HepG2 (cell line): ENCODE measurements around the gene MPV17L2. TPM values are rescaled to one million over a fixed set of nuclear protein-coding genes. Genes with fewer than 3 reads are reported as not detected.

Experiments
- ATAC-seq: fragments of 200-7000 bp; cut with Tn5 transposase; 3 replicates; pipeline ENCODE4 v1.9.1; 2020; ENCODE audit warnings: mild to moderate bottlenecking, moderate library complexity
- BruUV-seq: library from RNA; stranded (reverse); fragments of 400-500 nt; replicated peaks from 2 replicates; lab custom pipeline; 2021; lab: Mats Ljungman, UMichigan
- CTCF ChIA-PET: fragments of 300-600 bp; formaldehyde crosslinking; extraction: SDS; loops from one replicate; lab custom pipeline; 2021; ENCODE audit warnings: low total read pairs, inconsistent platforms, low intra/inter-chr PET ratio; lab: Yijun Ruan, JAX
- POLR2A ChIA-PET: fragments of 350-600 bp; sonication (Branson Sonifier 250); formaldehyde crosslinking; loops from one replicate; lab custom pipeline; 2020; ENCODE audit warnings: antibody characterized with exemption, inconsistent platforms; lab: Yijun Ruan, JAX
- DNase-seq: peaks from one replicate; pipeline ENCODE4 v3.0.0-alpha.2; 2015; ENCODE audit warnings: low spot score
- FAIRE-seq: peaks from 3 replicates; lab custom pipeline; 2011; peaks lifted over from hg19 to GRCh38; lab: Jason Lieb, UNC
- H2AFZ ChIP-seq: one replicate; pipeline ENCODE4 v1.6.1; 2011; ENCODE audit warnings: low read length, inconsistent platforms
- H3K27ac ChIP-seq: fragments of 300-600 bp; 3 replicates; pipeline ENCODE4 v1.8.0; 2011; ENCODE audit warnings: mixed run types, mild to moderate bottlenecking, mixed read lengths, low read length, inconsistent platforms; ENCODE audit not compliant: insufficient read depth; ENCODE audit errors: extremely low read length
- H3K27me3 ChIP-seq, 2 experiments: fragments of 200-600 bp in 1 of 2; 2 replicates in 1 of 2; 3 replicates in 1 of 2; pipeline versions ENCODE4 v1.6.0 to v1.8.0; 2011; ENCODE audit warnings: low read length in 2 of 2, mild to moderate bottlenecking in 2 of 2, moderate library complexity in 2 of 2, inconsistent platforms in 1 of 2; ENCODE audit not compliant: insufficient read depth in 2 of 2, control insufficient read depth in 1 of 2
- H3K36me3 ChIP-seq, 2 experiments: fragments of 200-600 bp in 1 of 2; replicated peaks in 1 of 2; 2 replicates in 1 of 2; 3 replicates in 1 of 2; pipeline versions ENCODE4 v1.5.1 to v1.8.0; 2011; ENCODE audit warnings: low read length in 2 of 2, inconsistent platforms in 1 of 2; ENCODE audit not compliant: insufficient read depth in 2 of 2, control insufficient read depth in 1 of 2
- H3K4me1 ChIP-seq: 2 replicates; pipeline ENCODE4 v1.5.1; 2012; ENCODE audit warnings: low read length, inconsistent platforms; ENCODE audit not compliant: insufficient read depth
- H3K4me2 ChIP-seq: 2 replicates; pipeline ENCODE4 v1.6.0; 2011; ENCODE audit warnings: low read depth, low read length, inconsistent platforms
- H3K4me3 ChIP-seq, 3 experiments: fragments of 200-600 bp in 1 of 3; sonication (generic), shearing (Covaris generic) in 1 of 3; replicated peaks in 1 of 3; 2 replicates each; pipeline ENCODE4 v1.5.1; 2011 to 2016; ENCODE audit warnings: low read length in 3 of 3, inconsistent platforms in 2 of 3, low read depth in 2 of 3, mild to moderate bottlenecking in 2 of 3, control low read depth in 1 of 3, mixed read lengths in 1 of 3; ENCODE audit not compliant: insufficient read depth in 1 of 3
- H3K79me2 ChIP-seq: one replicate; pipeline ENCODE4 v1.6.1; 2011; ENCODE audit warnings: low read length, inconsistent platforms; ENCODE audit not compliant: insufficient read depth
- H3K9ac ChIP-seq: 2 replicates; pipeline ENCODE4 v1.6.0; 2011; ENCODE audit warnings: mild to moderate bottlenecking, low read depth, low read length, inconsistent platforms; ENCODE audit not compliant: insufficient read depth
- H3K9me3 ChIP-seq: 2 replicates; pipeline ENCODE4 v1.5.1; 2012; ENCODE audit warnings: mild to moderate bottlenecking, low read length
- H4K20me1 ChIP-seq: 2 replicates; pipeline ENCODE4 v1.6.0; 2011; ENCODE audit warnings: inconsistent platforms, mild to moderate bottlenecking, low read length, moderate library complexity; ENCODE audit not compliant: insufficient read depth
- AGO1 ChIP-seq: fragments of 200-400 bp; formaldehyde crosslinking; IDR thresholded peaks from 2 replicates; pipeline ENCODE4 v1.6.1; 2017; ENCODE audit warnings: mild to moderate bottlenecking, low read depth, low read length, moderate library complexity; ENCODE audit not compliant: poor library complexity, severe bottlenecking
- ARNTL ChIP-seq: sonication (generic); formaldehyde crosslinking; IDR thresholded peaks from 2 replicates; pipeline ENCODE4 v1.4.0; 2020; ENCODE audit warnings: mild to moderate bottlenecking, missing genetic modification reagents
- CEBPB ChIP-seq: IDR thresholded peaks from 2 replicates; pipeline ENCODE4 v1.6.1; 2011; ENCODE audit warnings: low read depth, low read length, improper control_type of control experiment, borderline replicate concordance
- EHMT2 ChIP-seq: fragments of 200-600 bp; sonication (generic); IDR thresholded peaks from 2 replicates; pipeline ENCODE4 v1.7.0; 2017; ENCODE audit warnings: antibody characterized with exemption, low read depth, low read length, borderline replicate concordance
- HDAC2 ChIP-seq: sonication (generic); formaldehyde crosslinking; IDR thresholded peaks from 2 replicates; pipeline ENCODE4 v1.4.0; 2020; ENCODE audit warnings: missing genetic modification reagents
- MAFK ChIP-seq, 2 experiments: IDR thresholded peaks in 1 of 2; conservative IDR thresholded peaks in 1 of 2; 2 replicates each; pipeline ENCODE4 v1.6.1; 2011; ENCODE audit warnings: improper control_type of control experiment in 2 of 2, low read length in 2 of 2
- RFXANK ChIP-seq: IDR thresholded peaks from 2 replicates; pipeline ENCODE4 v1.6.1; 2016
- SCMH1 ChIP-seq: sonication (generic); formaldehyde crosslinking; IDR thresholded peaks from 2 replicates; pipeline ENCODE4 v1.9.0; 2021; ENCODE audit warnings: missing genetic modification reagents, mild to moderate bottlenecking, borderline replicate concordance
- SRSF9 ChIP-seq: fragments of 200-400 bp; formaldehyde crosslinking; IDR thresholded peaks from 2 replicates; pipeline ENCODE4 v1.6.1; 2018; ENCODE audit warnings: borderline replicate concordance, mild to moderate bottlenecking, low read depth, low read length; ENCODE audit not compliant: insufficient read depth, poor library complexity, severe bottlenecking
- XRCC5 ChIP-seq: fragments of 200-400 bp; formaldehyde crosslinking; optimal IDR thresholded peaks from 2 replicates; pipeline ENCODE3; 2017; ENCODE audit warnings: mild to moderate bottlenecking, low read length
- ZGPAT ChIP-seq: IDR thresholded peaks from 2 replicates; pipeline ENCODE4 v1.6.1; 2016; ENCODE audit warnings: mild to moderate bottlenecking
- ZNF781 ChIP-seq: sonication (generic); formaldehyde crosslinking; IDR thresholded peaks from 2 replicates; pipeline ENCODE4 v1.5.1; 2020; ENCODE audit warnings: borderline replicate concordance, mild to moderate bottlenecking, missing genetic modification reagents; ENCODE audit errors: not compliant biosample characterization
- WGBS: methylation state at CpG from one replicate; pipeline ENCODE4 v1.1.6; 2017; ENCODE audit warnings: low lambda C conversion rate; 5-methylcytosine and 5-hydroxymethylcytosine counted together
- in situ Hi-C: cut with HindIII; loops from 2 replicates; pipeline ENCODE4 v1.10.0; 2017; ENCODE audit warnings: low pct_unique_long_range_greater_than_20kb; ENCODE audit not compliant: extremely low pct_ligation_motif_present
- intact Hi-C: fragments of 100-400 bp; cut with micrococcal nuclease; formaldehyde crosslinking; loops from one replicate; pipeline ENCODE4 v1.10.0; 2022; ENCODE audit not compliant: unreplicated experiment
- polyA plus RNA-seq, 8 experiments: library from polyadenylated mRNA; depleted of rRNA in 3 of 8; stranded (reverse) in 7 of 8; unstranded in 1 of 8; fragments of >200 nt; fragmentation: Illumina TruSeq in 4 of 8; extraction: Trizol in 4 of 8; gene quantifications; 2 replicates each; pipeline versions ENCODE4 v1.2.1 to v1.2.3, GENCODE V29; 2011 to 2016; ENCODE audit warnings: low read depth in 4 of 8, missing spikeins in 1 of 8, mixed read lengths in 1 of 8; ENCODE audit not compliant: insufficient read depth in 1 of 8
- total RNA-seq, 5 experiments: library from RNA; depleted of rRNA; stranded (reverse); fragments of >200 nt; fragmentation: Illumina TruSeq; extraction: Trizol; gene quantifications; 2 replicates each; pipeline ENCODE4 v1.2.3, GENCODE V29; 2016; ENCODE audit warnings: low read depth in 1 of 5
- TF ChIP-seq, protein P1 (sequence below): sonication (generic); formaldehyde crosslinking; IDR thresholded peaks from 2 replicates; pipeline ENCODE4 v1.5.0; 2020; ENCODE audit warnings: missing genetic modification reagents, mild to moderate bottlenecking, borderline replicate concordance

MPV17L2 gene
- total and polyA plus RNA-seq, 2 of the 13 experiments (the other 11 are each of a cell fraction or from before 2014, with no cell fraction given), result 13.6 to 16.7 TPM

DNA sequence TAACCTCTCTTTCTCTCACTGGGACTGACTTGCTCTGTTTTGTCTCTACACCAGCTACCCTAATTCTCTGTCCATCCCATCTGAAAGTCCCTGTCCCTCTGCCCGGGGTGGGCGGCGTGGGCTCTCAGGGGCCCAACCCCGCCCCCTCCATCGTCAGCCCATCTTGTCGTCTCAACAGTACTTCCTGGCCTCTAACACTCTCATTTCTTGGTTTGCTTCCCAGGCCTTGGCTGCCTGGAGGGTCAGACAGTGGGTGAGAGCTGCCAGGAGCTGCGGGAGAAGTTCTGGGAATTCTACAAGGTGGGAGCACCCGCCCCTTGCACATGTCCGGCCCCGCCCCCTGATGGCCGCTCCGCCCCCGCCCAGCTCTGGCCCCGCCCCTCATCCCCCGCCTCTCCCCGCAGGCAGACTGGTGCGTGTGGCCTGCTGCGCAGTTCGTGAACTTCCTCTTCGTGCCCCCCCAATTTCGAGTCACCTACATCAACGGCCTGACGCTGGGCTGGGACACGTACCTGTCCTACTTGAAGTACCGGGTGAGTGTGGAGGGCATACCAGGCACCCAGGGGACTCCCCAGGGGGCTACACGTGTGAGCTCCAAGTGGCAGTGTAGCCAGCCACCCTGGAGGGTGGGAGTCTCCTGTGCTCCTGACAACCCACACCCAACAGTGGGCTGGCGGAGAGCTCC is 1.7 kb downstream of the MPV17L2 start:
- H3K4me2 ChIP-seq, result peak overlapping the region; percentile 91; the same call in 1 of the 2 replicates
- no peak overlapping the region for H3K27ac ChIP-seq
- intact Hi-C loops (no loop called here), in situ Hi-C loops (no loop called here)
- TF ChIP-seq HDAC2 (CRISPR knock-in tag), result no peak
- TF ChIP-seq XRCC5, result no peak
- no peak for TF ChIP-seq CEBPB
- TF ChIP-seq EHMT2, result no peak
- TF ChIP-seq, protein P1, sequence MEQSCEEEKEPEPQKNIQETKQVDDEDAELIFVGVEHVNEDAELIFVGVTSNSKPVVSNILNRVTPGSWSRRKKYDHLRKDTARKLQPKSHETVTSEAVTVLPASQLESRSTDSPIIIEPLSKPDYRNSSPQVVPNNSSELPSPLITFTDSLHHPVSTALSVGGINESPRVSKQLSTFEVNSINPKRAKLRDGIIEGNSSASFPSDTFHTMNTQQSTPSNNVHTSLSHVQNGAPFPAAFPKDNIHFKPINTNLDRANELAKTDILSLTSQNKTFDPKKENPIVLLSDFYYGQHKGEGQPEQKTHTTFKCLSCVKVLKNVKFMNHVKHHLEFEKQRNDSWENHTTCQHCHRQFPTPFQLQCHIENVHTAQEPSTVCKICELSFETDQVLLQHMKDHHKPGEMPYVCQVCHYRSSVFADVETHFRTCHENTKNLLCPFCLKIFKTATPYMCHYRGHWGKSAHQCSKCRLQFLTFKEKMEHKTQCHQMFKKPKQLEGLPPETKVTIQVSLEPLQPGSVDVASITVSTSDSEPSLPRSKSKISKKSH, result no peak
- TF ChIP-seq ZNF781 (CRISPR knock-in tag), result no peak
- no peak for TF ChIP-seq SRSF9
- no peak for TF ChIP-seq ARNTL (CRISPR knock-in tag)
- TF ChIP-seq AGO1, result no peak
- no peak for TF ChIP-seq SCMH1 (CRISPR knock-in tag)
- no peak for TF ChIP-seq RFXANK (CRISPR knock-in tag)
- TF ChIP-seq MAFK (conservative IDR thresholded peaks at IDR 0.05 in 1 of 2, IDR thresholded peaks at IDR 0.05 in 1 of 2; ENCODE audit: low read length in 2 of 2), result no peak
- TF ChIP-seq ZGPAT (CRISPR knock-in tag), result no peak
- H3K79me2 ChIP-seq, result peaks cover 7% of the 10 kb centered on the region
- peaks cover 29% of the 10 kb centered on the region for H3K4me1 ChIP-seq
- no TSS peak for BruUV-seq
- H3K36me3 ChIP-seq, result peaks cover 5 to 14% of the 10 kb centered on the region in 2 experiments; a peak in 3 of 5 replicates
- H4K20me1 ChIP-seq, result no peaks in the 10 kb centered on the region
- H3K9me3 ChIP-seq, result no peaks in the 10 kb centered on the region
- ChIA-PET POLR2A (no interaction called here), CTCF (no interaction called here)
- H3K9ac ChIP-seq, result no peak overlapping the region
- WGBS, result 89% methylated on average over 25 of the region's 27 CpGs
- no peak overlapping the region for H3K4me3 ChIP-seq
- ATAC-seq, result no peak
- FAIRE-seq, result no peak
- H3K27me3 ChIP-seq, result no peaks in the 10 kb centered on the region; a peak in 1 of 5 replicates
- H2AFZ ChIP-seq, result no peak overlapping the region
- no peak for DNase-seq
